Cardiac muscle cell (in vitro differentiated cells and primary cell): ENCODE data around the gene SLC52A1. TPM values are rescaled to one million over a fixed set of nuclear protein-coding genes. Genes with fewer than 3 reads are reported as not detected.

Source experiments
- DNase-seq, 2 donors: peaks; one replicate each; pipeline versions ENCODE4 v3.0.0 to v3.0.0-alpha.2; 2010 to 2017; ENCODE audit warnings: low read depth in 1 of 2, low spot score in 1 of 2
- H3K27ac ChIP-seq: fragments of 200-600 bp; sonication (generic); 2 replicates; pipeline ENCODE4 v1.5.1; 2016
- H3K27me3 ChIP-seq: fragments of 200-600 bp; sonication (generic); 2 replicates; pipeline ENCODE4 v1.6.0; 2016; ENCODE audit warnings: control low read depth
- H3K36me3 ChIP-seq: fragments of 200-600 bp; sonication (generic); 2 replicates; pipeline ENCODE4 v1.5.1; 2016; ENCODE audit warnings: control low read depth
- H3K4me1 ChIP-seq: fragments of 200-600 bp; sonication (generic); 2 replicates; pipeline ENCODE4 v1.8.1; 2017; ENCODE audit warnings: low read depth, mild to moderate bottlenecking, mixed run types
- H3K4me3 ChIP-seq: fragments of 200-600 bp; sonication (generic); 2 replicates; pipeline ENCODE4 v1.5.1; 2016; ENCODE audit warnings: mild to moderate bottlenecking
- H3K9me3 ChIP-seq: fragments of 200-600 bp; sonication (generic); 2 replicates; pipeline ENCODE4 v1.5.1; 2017; ENCODE audit warnings: low read depth, mild to moderate bottlenecking, control low read depth
- CTCF ChIP-seq: IDR thresholded peaks from 2 replicates; pipeline ENCODE4 v1.5.1; 2012; ENCODE audit warnings: low read depth, mild to moderate bottlenecking, low read length
- polyA plus RNA-seq: library from polyadenylated mRNA; unstranded; fragments of >200 nt; fragmentation: Nextera tagmentation; extraction: Ambion mirVana; gene quantifications from 2 replicates; pipeline ENCODE4 v1.2.1, GENCODE V29; 2016
- total RNA-seq: library from RNA; depleted of rRNA; stranded (reverse); fragments of >200 nt; gene quantifications from 2 replicates; pipeline ENCODE4 v1.2.3, GENCODE V29; 2016

The SLC52A1 gene
- total and polyA plus RNA-seq, 2 experiments from 2014 or later = not detected

- Histone ChIP-seq H3K27me3 (no peaks in the 10 kb centered on the region), H3K27ac (no peak overlapping the region), H3K9me3 (no peaks in the 10 kb centered on the region), H3K4me1 (no peaks in the 10 kb centered on the region), H3K36me3 (no peaks in the 10 kb centered on the region), H3K4me3 (no peak overlapping the region)
- no peak for TF ChIP-seq CTCF
- DNase-seq = no peak
Measured at GRCh38 chr17:5047446-5047845, 12.2 kb upstream of the SLC52A1 start.

GRCh38 chr17:5045496-5045895 lies 10.3 kb upstream of the SLC52A1 start:
- Histone ChIP-seq H3K4me1 (no peaks in the 10 kb centered on the region), H3K4me3 (no peak overlapping the region), H3K27ac (no peak overlapping the region), H3K27me3 (no peaks in the 10 kb centered on the region), H3K9me3 (no peaks in the 10 kb centered on the region), H3K36me3 (no peaks in the 10 kb centered on the region)
- no peak for TF ChIP-seq CTCF
- DNase-seq = no peak

GRCh38 chr17:5044630-5045029 lies 9.4 kb upstream of the SLC52A1 start:
- H3K36me3 ChIP-seq = no peaks in the 10 kb centered on the region
- no peak overlapping the region for H3K4me3 ChIP-seq
- no peaks in the 10 kb centered on the region for H3K27me3 ChIP-seq
- no peaks in the 10 kb centered on the region for H3K4me1 ChIP-seq
- H3K9me3 ChIP-seq = no peaks in the 10 kb centered on the region
- H3K27ac ChIP-seq = no peak overlapping the region
- no peak for TF ChIP-seq CTCF
- no peak for DNase-seq

GRCh38 chr17:5043524-5043923 lies 8.3 kb upstream of the SLC52A1 start:
- DNase-seq = no peak
- no peak for TF ChIP-seq CTCF
- Histone ChIP-seq H3K9me3 (no peaks in the 10 kb centered on the region), H3K36me3 (no peaks in the 10 kb centered on the region), H3K4me1 (no peaks in the 10 kb centered on the region), H3K27ac (no peak overlapping the region), H3K27me3 (no peaks in the 10 kb centered on the region), H3K4me3 (no peak overlapping the region)

GRCh38 chr17:5042157-5043022 lies 7.2 kb upstream of the SLC52A1 start:
- DNase-seq = no peak
- Histone ChIP-seq H3K9me3 (no peaks in the 10 kb centered on the region), H3K27ac (no peak overlapping the region), H3K4me3 (no peak overlapping the region), H3K36me3 (no peaks in the 10 kb centered on the region), H3K4me1 (no peaks in the 10 kb centered on the region), H3K27me3 (no peaks in the 10 kb centered on the region)
- TF ChIP-seq CTCF = no peak
